ENCODE data around the gene BORCS5.
"Not testable (repeated sequence)": the region's sequence is repeated elsewhere in the genome, so short reads cannot be mapped to it uniquely, and the experiment has no call there.

Gene BORCS5

GRCh38 chr12:12350868-12351463, 5.9 kb upstream of the BORCS5 start:
- no peaks in the 10 kb centered on the region for H3K36me3 ChIP-seq
- peak overlapping the region; percentile 68 to 91 (median 85) for H3K4me2 ChIP-seq
- H3K4me3 ChIP-seq: peak overlapping the region in 6 of 10 experiments; percentile 56 to 73 (median 59); a peak in 6 of 20 replicates
- no peak overlapping the region for H3K27ac ChIP-seq
- no peaks in the 10 kb centered on the region for H4K20me1 ChIP-seq
- H3K4me1 ChIP-seq: peaks cover 0 to 20% (median 16%) of the 10 kb centered on the region in 10 experiments; a peak in 18 of 20 replicates
- no peak for TF ChIP-seq Cebpa-rat (IDR thresholded peaks at IDR 0.05)
- no peaks in the 10 kb centered on the region for H3K27me3 ChIP-seq
- H3K9me3 ChIP-seq (replicated peaks in 1 of 11): peaks cover 0 to 7% (median 2%) of the 10 kb centered on the region in 11 experiments; a peak in 11 of 22 replicates
- H3K9ac ChIP-seq: no peak overlapping the region

DNA sequence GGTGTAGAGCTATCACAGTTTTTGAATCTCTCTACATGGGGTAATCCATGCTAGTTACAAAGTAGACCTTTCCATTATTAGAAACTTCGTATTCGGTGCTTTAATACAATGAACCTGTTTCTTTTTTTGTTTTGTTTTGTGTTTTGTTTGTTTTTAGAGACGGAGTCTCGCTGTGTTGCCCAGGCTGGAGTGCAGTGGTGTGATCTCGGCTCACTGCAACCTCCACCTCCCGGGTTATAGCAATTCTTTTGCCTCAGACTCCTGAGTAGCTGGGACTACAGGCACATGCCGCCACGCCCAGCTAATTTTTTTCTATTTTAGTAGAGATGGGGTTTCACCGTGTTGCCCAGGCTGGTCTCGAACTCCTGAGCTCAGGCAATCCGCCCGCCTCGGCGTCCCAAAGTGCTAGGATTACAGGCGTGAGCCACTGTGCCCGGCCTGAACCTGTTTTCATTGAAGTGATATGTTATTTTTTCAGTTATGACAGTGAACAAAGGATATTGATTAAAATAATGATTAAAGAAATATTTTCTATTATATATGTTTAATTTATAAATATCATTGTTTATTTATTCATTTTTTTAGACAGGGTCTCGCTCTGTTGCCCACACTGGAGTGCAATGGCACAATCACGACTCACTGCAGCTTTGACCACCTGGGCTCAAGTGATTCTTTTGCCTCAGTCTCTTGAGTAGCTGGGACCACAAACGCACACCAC, 5.3 kb upstream of the BORCS5 start:
- Histone ChIP-seq H3K4me2 (peak overlapping the region in 2 of 11 experiments; percentile 84 to 88; a peak in 3 of 22 replicates), H3K4me1 (peaks cover 5 to 23% (median 21%) of the 10 kb centered on the region in 10 experiments; a peak in 18 of 20 replicates)
- H3K36me3 ChIP-seq; H3K27ac ChIP-seq; H3K27me3 ChIP-seq; H3K9ac ChIP-seq; H3K9me3 ChIP-seq (replicated peaks in 1 of 11); H3K4me3 ChIP-seq; H4K20me1 ChIP-seq: not testable (repeated sequence)

DNA sequence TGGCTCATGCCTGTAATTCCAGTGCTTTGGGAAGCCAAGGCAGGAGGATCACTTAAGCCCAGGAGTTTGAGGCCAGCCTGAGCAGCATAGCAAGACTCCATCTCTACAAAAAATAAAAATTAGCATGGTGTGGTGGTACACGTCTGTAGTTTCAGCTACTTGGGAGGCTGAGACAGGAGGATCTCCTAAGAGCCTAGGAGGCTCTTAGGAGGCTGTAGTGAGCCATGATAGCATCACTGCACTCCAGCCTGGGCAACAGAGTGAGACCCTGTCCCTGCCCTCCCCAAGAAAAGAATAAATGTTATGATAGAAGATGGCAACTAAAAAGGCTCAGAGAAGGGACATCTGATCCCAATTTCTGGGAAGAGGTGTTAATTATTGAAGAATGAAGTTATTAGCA, 3.6 kb upstream of the BORCS5 start:
- TF ChIP-seq Cebpa-rat (IDR thresholded peaks at IDR 0.05): no peak
- Histone ChIP-seq H3K4me1 (peaks cover 10 to 30% (median 27%) of the 10 kb centered on the region in 10 experiments), H3K4me2 (no peak overlapping the region), H3K4me3 (no peak overlapping the region), H3K27me3 (no peaks in the 10 kb centered on the region), H3K36me3 (no peaks in the 10 kb centered on the region), H3K27ac (no peak overlapping the region), H3K9ac (no peak overlapping the region), H4K20me1 (no peaks in the 10 kb centered on the region), H3K9me3 (replicated peaks in 1 of 11) (no peaks in the 10 kb centered on the region)

DNA sequence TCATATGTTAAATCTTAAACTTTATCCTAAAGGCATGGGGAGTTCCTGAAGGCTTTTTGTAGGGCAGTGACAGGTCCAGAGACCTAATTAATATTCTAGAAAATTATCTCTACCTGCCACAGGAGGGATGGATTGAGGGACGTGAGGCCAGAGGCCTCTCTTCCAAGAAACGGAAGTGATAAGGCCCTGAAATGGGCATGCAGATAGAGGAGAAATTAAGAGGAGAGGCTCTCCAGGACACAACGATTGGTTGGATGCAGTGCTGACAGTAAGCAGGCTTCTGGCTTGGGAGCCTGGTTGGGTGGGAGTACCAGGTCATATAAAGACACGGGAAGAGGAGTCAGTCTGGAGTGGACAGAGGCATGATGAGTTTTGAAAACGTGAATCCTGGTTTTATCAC, 3.1 kb upstream of the BORCS5 start:
- Histone ChIP-seq H3K27ac (no peak overlapping the region), H3K4me1 (peaks cover 15 to 36% (median 32%) of the 10 kb centered on the region in 10 experiments), H4K20me1 (no peaks in the 10 kb centered on the region), H3K27me3 (no peaks in the 10 kb centered on the region), H3K4me3 (no peak overlapping the region), H3K9me3 (replicated peaks in 1 of 11) (no peaks in the 10 kb centered on the region), H3K36me3 (no peaks in the 10 kb centered on the region), H3K4me2 (no peak overlapping the region), H3K9ac (no peak overlapping the region)
- no peak for TF ChIP-seq Cebpa-rat (IDR thresholded peaks at IDR 0.05)

- no peaks in the 10 kb centered on the region for H4K20me1 ChIP-seq
- H3K27ac ChIP-seq: peak overlapping the region; percentile 89 to 97 (median 93); a peak in 21 of 22 replicates
- peaks cover 20 to 33% (median 31%) of the 10 kb centered on the region in 10 experiments for H3K4me1 ChIP-seq
- no peaks in the 10 kb centered on the region for H3K27me3 ChIP-seq
- H3K9ac ChIP-seq: peak overlapping the region; percentile 89 to 97 (median 94); a peak in 21 of 22 replicates
- no peak for TF ChIP-seq Cebpa-rat (IDR thresholded peaks at IDR 0.05)
- H3K4me3 ChIP-seq: peak overlapping the region; percentile 69 to 93 (median 82)
- H3K9me3 ChIP-seq (replicated peaks in 1 of 11): no peaks in the 10 kb centered on the region
- peak overlapping the region; percentile 78 to 93 (median 89) for H3K4me2 ChIP-seq
- peaks cover 0 to 6% (median 0%) of the 10 kb centered on the region in 11 experiments; a peak in 1 of 22 replicates for H3K36me3 ChIP-seq
Observed at GRCh38 chr12:12356467-12356895, 397 bp upstream of the BORCS5 start.

- H3K27ac ChIP-seq: peak overlapping the region; percentile 89 to 97 (median 93)
- H3K36me3 ChIP-seq: peaks cover 0 to 17% (median 3%) of the 10 kb centered on the region in 11 experiments; a peak in 17 of 22 replicates
- peak overlapping the region; percentile 69 to 93 (median 82) for H3K4me3 ChIP-seq
- H3K4me2 ChIP-seq: peak overlapping the region; percentile 78 to 93 (median 89)
- TF ChIP-seq Cebpa-rat (IDR thresholded peaks at IDR 0.05): no peak
- H3K9me3 ChIP-seq (replicated peaks in 1 of 11): no peaks in the 10 kb centered on the region
- peaks cover 20 to 33% (median 31%) of the 10 kb centered on the region in 10 experiments for H3K4me1 ChIP-seq
- H3K27me3 ChIP-seq: no peaks in the 10 kb centered on the region
- peak overlapping the region; percentile 89 to 97 (median 94) for H3K9ac ChIP-seq
- H4K20me1 ChIP-seq: no peaks in the 10 kb centered on the region
Observed at GRCh38 chr12:12357719-12358461, 1.0 kb downstream of the BORCS5 start.

DNA sequence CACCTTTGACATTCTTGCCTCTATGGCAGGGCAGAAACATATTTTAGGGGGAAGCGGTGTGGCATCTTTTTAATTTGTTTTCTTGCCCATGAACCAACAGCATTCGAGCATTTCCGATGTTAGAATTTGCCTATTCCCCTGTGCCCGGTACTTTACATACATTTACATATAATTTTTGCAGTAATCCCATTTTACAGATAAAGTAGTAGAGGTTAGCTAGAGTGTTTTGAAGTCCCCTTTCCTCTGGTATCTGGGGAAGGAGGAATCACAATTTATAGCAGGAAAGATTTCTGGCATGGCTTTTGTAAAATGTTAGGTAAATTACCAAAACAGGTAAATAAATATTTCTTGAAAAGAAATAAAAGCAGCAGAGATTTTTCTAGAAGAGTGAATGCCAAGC, 1.6 kb downstream of the BORCS5 start:
- Histone ChIP-seq H3K27me3 (no peaks in the 10 kb centered on the region), H3K9me3 (replicated peaks in 1 of 11) (no peaks in the 10 kb centered on the region), H3K9ac (peak overlapping the region; percentile 89 to 97 (median 94); a peak in 21 of 22 replicates), H3K4me3 (peak overlapping the region in 8 of 10 experiments; percentile 69 to 93 (median 82); a peak in 12 of 20 replicates), H3K27ac (peak overlapping the region; percentile 89 to 97 (median 93); a peak in 16 of 22 replicates), H3K4me1 (peaks cover 20 to 33% (median 31%) of the 10 kb centered on the region in 10 experiments), H4K20me1 (no peaks in the 10 kb centered on the region), H3K4me2 (peak overlapping the region; percentile 78 to 93 (median 89)), H3K36me3 (peaks cover 0 to 23% (median 7%) of the 10 kb centered on the region in 11 experiments; a peak in 17 of 22 replicates)
- no peak for TF ChIP-seq Cebpa-rat (IDR thresholded peaks at IDR 0.05)

DNA sequence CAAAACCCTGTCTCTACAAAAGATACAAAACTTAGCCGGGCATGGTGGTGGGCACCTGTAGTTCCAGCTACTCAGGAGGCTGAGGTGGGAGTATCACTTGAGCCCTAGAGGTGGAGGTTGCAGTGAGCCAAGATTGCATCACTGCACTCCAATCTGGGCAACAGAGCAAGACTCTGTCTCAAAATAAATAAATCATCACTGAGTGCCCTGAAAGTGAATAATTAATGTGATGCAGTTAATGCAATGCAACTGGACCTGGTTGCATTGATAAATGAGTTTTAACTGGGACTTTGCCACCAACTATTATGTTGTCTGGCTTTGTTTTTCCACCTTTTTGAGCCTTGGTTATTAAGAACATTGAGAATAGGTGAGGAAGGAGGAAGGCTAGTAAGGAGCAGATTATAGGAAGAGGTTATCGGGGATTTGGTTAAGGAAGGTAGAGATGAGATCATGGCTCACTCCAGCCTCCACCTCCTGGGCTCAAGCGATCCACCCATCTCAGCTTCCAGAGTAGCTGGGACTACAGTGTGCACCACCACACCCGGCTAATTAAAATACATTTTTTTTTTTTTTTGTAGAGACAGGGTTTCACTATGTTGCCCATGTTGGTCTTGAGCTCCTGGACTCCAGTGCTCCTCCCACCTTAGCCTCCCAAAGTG, 8.0 kb downstream of the BORCS5 start:
- Histone ChIP-seq H3K27ac (no peak overlapping the region), H3K36me3 (peaks cover 5 to 40% (median 7%) of the 10 kb centered on the region in 11 experiments; a peak in 17 of 22 replicates), H3K9me3 (replicated peaks in 1 of 11) (no peaks in the 10 kb centered on the region), H3K4me2 (no peak overlapping the region), H3K4me3 (no peak overlapping the region), H3K4me1 (peaks cover 0 to 4% (median 4%) of the 10 kb centered on the region in 10 experiments; a peak in 12 of 20 replicates), H3K27me3 (no peaks in the 10 kb centered on the region), H3K9ac (no peak overlapping the region), H4K20me1 (no peaks in the 10 kb centered on the region)
- TF ChIP-seq Cebpa-rat (IDR thresholded peaks at IDR 0.05): no peak
